HG03039 (cell line): ENCODE results near the gene SYT17.

ENCODE experiments used
- ATAC-seq: cut with Tn5 transposase; IDR thresholded peaks from one replicate; pipeline ENCODE4 v1.9.1; 2021; ENCODE audit warnings: mild to moderate bottlenecking, moderate library complexity; ENCODE audit not compliant: unreplicated experiment

SYT17 gene

GRCh38 chr16:19291475-19291874 lies 123.4 kb downstream of the SYT17 start:
- ATAC-seq, result no peak

- ATAC-seq, result no peak
Observed at GRCh38 chr16:19292186-19292585, 124.1 kb downstream of the SYT17 start.

- peak; percentile 76 for ATAC-seq
Observed at GRCh38 chr16:19294156-19294649, 126.2 kb downstream of the SYT17 start.

DNA sequence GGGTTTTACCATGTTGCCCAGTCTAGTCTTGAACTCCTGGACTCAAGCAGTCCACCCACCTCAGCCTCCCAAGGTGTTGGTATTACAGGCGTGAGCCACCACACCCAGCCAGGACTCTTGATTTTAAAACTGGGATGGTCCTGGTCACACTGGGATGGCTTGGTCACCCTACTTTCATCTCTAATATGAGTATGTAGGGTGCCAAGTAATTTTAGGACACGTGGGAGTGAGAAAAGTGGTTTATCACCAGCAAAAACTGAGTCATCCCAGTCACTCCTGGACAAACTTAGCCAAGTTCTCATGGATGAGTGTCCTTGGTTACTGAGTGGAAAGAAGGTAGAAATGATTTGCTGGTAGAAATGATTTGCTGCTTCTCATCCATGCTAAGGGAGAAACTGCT lies 127.4 kb downstream of the SYT17 start:
- ATAC-seq, result no peak

DNA sequence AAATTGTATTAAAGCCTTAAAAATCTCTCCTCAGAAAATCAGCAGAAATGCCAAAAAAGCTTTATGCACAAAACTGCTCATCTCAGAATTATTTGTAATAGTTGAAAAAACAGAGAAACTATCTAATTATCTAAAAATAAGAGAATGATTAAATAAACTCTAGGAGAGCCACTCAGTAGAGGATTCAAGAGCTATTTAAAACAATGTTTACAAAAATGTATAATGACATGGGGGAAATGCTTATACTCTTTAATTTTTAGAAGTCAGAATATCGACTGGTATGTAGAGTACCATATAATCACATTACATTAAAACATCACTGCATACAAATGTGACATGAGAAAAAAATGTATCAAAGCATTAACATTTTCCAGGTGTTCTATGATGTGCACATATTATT lies 129.4 kb downstream of the SYT17 start:
- ATAC-seq, result no peak

DNA sequence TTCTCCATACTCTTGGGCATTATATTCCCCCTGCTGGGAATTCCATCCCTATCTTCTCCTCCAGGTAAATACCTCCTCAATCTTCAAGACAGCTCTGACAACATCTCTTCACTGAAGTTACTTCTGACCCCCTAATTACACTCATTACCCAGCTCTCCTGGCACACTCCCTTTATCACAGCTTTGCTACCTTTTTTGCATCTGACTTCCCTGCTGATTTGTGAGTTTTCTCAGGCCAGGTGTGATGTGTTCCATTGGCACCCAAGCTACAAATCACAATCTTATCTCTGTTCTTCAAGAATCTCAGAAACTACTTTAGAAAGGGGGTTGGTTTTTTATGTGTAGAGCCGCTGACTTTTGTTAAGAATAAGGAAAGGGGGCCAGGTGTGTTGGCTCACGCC lies 131.5 kb downstream of the SYT17 start:
- no peak for ATAC-seq

DNA sequence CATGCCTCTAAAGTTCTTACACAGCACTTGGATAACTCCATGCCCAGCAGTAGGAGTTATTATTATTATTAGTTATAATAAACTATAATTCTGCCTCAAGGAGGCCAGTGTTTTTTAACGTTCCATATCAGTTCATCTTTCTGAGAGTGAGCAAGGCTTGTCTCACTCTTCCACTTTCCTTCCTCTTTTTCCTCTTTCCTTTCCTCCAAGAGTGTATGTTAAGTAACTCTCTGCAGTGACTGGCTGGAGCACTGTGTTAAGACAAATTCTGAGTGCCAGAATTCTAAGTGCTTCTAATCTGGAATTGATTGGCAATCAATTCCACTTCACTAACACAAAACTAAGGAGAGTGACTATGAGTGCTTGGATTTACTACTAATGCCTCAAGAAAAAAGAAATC lies 133.9 kb downstream of the SYT17 start:
- no peak for ATAC-seq

GRCh38 chr16:19304750-19305149 lies 136.7 kb downstream of the SYT17 start:
- no peak for ATAC-seq

- no peak for ATAC-seq
Observed at GRCh38 chr16:19305443-19305842, 137.4 kb downstream of the SYT17 start.

DNA sequence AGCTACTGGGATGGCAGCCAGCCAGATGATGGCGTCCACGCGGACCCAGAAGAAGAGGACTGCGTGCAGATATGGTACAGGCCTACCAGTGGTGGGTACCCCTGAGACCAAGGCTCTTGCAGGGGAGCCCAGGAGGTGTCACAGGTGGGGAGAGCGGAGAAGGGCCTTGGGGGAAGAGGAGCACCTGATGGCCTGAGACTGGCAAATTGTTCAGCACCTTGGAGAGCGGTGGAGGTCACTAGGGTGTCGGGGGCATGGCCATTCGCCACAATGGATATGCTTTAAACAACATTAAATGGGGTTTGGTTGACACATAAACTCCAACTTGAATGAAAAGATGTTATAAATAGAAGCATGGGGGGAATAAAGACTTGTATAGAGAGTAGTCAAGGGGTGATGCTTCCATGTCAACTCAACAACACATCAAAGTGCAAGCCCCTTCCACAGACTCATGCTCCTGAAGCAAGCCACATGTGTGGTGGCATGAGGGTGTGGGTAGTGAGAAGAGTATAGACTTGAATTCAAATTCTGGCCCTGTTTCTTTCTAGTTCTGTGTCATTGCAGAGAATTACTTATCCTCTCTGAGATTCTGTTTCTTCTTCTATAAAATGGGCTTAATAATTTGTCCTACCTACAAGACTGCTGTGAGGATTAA lies 139.7 kb downstream of the SYT17 start:
- no peak for ATAC-seq

DNA sequence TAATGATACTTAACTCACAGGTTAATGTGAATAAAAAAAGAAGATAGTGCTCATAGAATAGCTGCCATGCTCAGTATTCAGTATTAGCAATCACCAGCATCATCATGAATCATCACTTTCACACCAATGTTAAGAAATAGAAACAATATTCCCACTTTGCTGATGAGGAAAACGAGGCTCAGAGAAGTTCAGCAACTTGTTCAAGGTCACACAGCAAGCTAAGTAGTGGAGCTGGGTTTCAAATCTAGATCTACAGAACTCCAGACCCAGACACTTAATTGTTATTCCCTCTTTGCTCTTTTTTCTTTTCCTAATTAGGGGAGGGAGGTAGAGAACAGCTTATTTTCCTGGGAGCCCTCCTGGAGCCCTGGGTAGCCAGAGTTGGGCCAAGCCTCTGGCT lies 140.4 kb downstream of the SYT17 start:
- no peak for ATAC-seq

DNA sequence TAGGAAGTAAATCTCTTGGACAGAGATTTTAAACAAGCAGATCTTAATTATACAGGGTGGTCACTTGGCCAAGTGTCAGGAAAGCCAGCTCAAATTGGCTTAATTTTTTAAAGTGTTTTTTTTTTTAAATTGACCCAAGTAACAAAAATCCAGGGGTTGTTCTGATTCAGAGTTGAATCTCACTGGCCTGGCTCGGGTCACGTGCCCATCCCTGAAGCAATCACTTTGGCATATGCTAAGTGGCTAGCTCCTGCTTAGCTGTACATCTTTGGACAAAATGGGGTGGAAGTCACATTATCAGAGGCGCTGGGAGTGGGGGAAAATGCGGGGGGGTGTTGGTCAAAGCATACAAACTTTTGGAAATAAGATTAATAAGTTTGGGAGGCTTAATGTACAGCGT lies 141.1 kb downstream of the SYT17 start:
- ATAC-seq, result no peak

- no peak for ATAC-seq
Observed at GRCh38 chr16:19314718-19315425, 146.8 kb downstream of the SYT17 start.

GRCh38 chr16:19315889-19316433 lies 147.9 kb downstream of the SYT17 start:
- ATAC-seq, result no peak

DNA sequence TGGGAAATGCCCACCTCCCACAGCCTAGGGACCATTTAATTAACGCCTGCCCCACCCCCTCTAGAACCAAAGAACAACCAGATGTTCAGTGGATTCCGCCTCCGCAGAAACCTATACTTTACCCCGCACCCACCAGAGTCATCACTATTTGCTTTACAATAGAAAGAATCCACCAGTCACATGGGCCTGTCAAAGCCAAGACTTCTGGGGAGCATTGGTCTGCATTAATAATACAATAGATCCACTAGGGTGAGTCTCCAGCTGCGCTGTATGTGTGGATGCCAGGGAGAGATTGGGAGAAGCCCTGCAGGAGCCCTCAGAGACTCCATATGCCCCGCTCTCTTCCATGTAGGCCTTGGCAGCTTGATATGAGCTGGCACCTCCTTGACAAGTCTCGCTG lies 148.8 kb downstream of the SYT17 start:
- ATAC-seq, result no peak
